CD4-positive, alpha-beta T cell treated with Interleukin-1 beta for 1 hour (primary cell): Measurements from ENCODE around the gene NXN.
"Not testable (repeated sequence)": the region's sequence is repeated elsewhere in the genome, so short reads cannot be mapped to it uniquely, and the experiment has no call there.

Experiments used
- DNase-seq, 2 donors: peaks; one replicate each; pipeline ENCODE4 v3.0.0-alpha.2; 2020 to 2022

The NXN gene

GRCh38 chr17:951325-952132, 28.0 kb downstream of the NXN start:
- no peak for DNase-seq

GRCh38 chr17:949623-950303, 29.8 kb downstream of the NXN start:
- DNase-seq, result no peak

GRCh38 chr17:948284-948852, 31.2 kb downstream of the NXN start:
- no peak for DNase-seq

- no peak for DNase-seq
These were observed 32.9 kb downstream of the NXN start for GRCh38 chr17:946510-947236.

GRCh38 chr17:945672-946071, 33.9 kb downstream of the NXN start:
- DNase-seq, result no peak

GRCh38 chr17:944266-944826, 35.2 kb downstream of the NXN start:
- DNase-seq, result no peak

GRCh38 chr17:935485-935884, 44.1 kb downstream of the NXN start:
- no peak for DNase-seq

GRCh38 chr17:933312-934073, 46.1 kb downstream of the NXN start:
- DNase-seq, result no peak

GRCh38 chr17:930258-930657, 49.3 kb downstream of the NXN start:
- DNase-seq, result no peak

- no peak for DNase-seq
These were observed 50.0 kb downstream of the NXN start for GRCh38 chr17:929586-929985.

GRCh38 chr17:927611-928461, 51.7 kb downstream of the NXN start:
- DNase-seq, result no peak

GRCh38 chr17:925817-926216, 53.8 kb downstream of the NXN start:
- no peak for DNase-seq

GRCh38 chr17:924711-925475, 54.7 kb downstream of the NXN start:
- no peak for DNase-seq

GRCh38 chr17:924306-924705, 55.3 kb downstream of the NXN start:
- not testable (repeated sequence) for DNase-seq

- DNase-seq, result no peak
These were observed 55.9 kb downstream of the NXN start for GRCh38 chr17:923633-924032.

GRCh38 chr17:921161-921560, 58.4 kb downstream of the NXN start:
- DNase-seq, result no peak

- no peak for DNase-seq
These were observed 59.4 kb downstream of the NXN start for GRCh38 chr17:920190-920589.

- DNase-seq, result no peak
These were observed 61.4 kb downstream of the NXN start for GRCh38 chr17:917941-918740.

GRCh38 chr17:917391-917811, 62.2 kb downstream of the NXN start:
- DNase-seq, result no peak

GRCh38 chr17:916315-916714, 63.3 kb downstream of the NXN start:
- DNase-seq, result no peak
